GM19463 (cell line): ENCODE measurements around the gene GZMB.
"Not testable (repeated sequence)": the region's sequence is repeated elsewhere in the genome, so short reads cannot be mapped to it uniquely, and the experiment has no call there.

Experiments
- ATAC-seq: cut with Tn5 transposase; IDR thresholded peaks from one replicate; pipeline ENCODE4 v1.9.1; 2021; ENCODE audit warnings: mild to moderate bottlenecking, moderate library complexity; ENCODE audit not compliant: unreplicated experiment

Gene GZMB, protein sequence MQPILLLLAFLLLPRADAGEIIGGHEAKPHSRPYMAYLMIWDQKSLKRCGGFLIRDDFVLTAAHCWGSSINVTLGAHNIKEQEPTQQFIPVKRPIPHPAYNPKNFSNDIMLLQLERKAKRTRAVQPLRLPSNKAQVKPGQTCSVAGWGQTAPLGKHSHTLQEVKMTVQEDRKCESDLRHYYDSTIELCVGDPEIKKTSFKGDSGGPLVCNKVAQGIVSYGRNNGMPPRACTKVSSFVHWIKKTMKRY

GRCh38 chr14:24634158-24634557 is at the start of gene GZMB:
Gene GZMB (minus strand): TSS chr14:24634190. CDS start chr14:24634160, 30 bp downstream.
- no peak for ATAC-seq

GRCh38 chr14:24681056-24681455 is 47.1 kb upstream of the GZMB start:
- no peak for ATAC-seq

GRCh38 chr14:24680516-24680915 is 46.5 kb upstream of the GZMB start:
- ATAC-seq: no peak

DNA sequence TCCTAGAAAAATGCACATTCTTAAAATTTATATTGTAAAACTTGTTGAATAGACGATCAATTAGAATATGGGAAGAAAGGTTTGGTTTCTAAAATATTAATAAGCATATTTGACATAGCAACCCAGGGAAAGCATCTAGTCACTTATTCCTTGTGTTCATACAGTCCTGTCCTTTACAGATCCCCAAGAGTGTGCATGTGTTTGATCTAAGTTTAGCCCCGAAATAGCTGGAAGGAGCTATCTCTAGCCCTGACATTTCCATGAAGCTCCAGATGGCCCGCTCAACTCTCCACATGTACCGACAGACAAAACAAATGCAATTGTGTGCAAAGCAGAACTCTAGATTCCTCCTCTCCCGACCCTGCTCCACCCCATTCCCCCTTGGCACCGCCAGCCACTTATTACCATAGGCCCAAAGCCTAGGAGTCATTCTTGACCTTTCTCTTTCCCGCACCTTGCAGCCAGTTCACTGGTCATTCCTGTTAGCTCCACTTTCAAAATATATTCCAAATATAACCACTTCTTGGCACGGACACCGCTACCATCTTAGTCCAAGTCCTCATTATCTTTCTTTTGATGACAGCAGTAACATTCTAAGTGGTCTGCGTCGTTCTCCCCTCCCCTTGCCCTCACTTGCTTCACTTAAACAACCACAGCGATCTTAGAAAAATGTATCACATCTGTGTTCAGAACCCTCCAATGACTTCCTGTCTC is 45.4 kb upstream of the GZMB start:
- ATAC-seq: no peak

GRCh38 chr14:24678801-24679247 is 44.8 kb upstream of the GZMB start:
- peak; percentile 69 for ATAC-seq

- ATAC-seq: no peak
Observed at GRCh38 chr14:24677956-24678355, 44.0 kb upstream of the GZMB start.

DNA sequence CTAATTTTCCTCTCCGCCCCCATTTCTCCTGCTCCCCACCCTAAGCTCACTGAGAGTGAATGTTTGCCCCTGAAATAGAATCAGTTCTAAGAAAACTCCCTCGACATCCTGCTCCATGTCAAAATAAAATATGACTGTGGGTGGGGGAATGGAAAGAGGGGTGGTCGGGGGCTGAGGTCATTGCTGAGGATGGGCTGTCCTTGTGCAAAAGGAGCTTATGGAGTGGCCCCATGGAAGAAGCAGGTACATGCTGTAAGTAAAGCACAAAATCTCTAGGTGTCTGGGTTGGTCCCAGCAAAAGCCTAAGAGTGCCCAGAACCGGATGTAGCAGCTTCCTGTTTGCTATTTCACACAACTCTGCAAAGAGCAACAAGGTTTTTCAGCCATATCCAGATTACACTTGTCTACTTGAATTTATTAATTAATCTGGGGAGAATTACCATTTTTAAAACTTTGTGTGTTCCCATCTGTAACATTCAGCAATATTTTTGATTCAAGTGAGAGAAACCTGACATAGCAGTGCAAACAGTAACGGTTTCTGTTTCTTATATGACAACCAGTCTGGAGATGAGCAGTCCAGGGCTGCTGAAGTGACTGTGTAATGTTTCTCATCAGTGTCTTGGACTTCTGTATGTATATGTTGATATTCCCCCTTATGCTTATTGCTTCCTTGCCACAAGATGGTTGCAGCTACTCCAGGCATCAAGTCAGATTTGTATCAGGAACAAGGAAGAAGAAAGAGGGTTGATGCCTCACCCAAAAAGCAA is 40.4 kb upstream of the GZMB start:
- ATAC-seq: peak; percentile 51

GRCh38 chr14:24673534-24674203 is 39.7 kb upstream of the GZMB start:
- ATAC-seq: peak; percentile 46

DNA sequence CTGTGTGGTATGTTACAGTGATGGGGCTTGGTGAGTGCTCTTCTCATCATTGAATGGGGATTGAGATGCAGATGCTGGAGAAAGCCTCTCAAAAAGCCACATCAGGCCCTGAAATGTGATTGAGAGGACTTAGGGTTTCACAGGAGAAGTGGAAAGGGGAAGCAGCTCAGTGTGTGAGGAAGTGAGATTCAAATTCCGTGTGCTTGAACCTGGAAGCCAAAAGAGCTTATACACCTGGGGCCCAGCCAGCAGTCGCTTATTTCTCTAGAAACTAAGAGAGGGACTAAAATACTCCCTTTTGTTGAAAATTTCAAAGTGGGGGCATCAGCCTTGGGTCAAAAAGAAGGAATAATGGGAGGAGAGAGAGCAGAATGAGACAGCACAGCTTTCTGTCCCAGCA is 39.1 kb upstream of the GZMB start:
- ATAC-seq: peak; percentile 48

GRCh38 chr14:24670594-24670993 is 36.6 kb upstream of the GZMB start:
- ATAC-seq: no peak

DNA sequence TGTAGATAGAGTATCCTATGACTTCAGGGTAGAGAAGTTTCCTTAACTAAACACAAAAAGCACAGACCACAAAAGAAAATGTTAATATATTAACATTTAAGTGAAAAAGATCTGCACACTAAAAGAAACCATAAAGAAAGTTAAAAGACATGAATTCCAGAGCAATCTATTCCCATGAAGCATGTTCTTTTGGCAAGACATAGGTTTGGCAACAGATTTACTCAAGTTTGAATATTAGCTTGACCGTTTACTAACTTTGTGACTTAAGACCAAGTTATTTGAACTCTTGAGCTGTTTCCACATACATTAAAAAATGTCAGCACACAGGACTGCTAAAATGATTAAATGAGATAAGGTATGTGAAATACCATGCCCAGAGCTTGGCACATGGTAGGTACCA is 35.7 kb upstream of the GZMB start:
- ATAC-seq: no peak

DNA sequence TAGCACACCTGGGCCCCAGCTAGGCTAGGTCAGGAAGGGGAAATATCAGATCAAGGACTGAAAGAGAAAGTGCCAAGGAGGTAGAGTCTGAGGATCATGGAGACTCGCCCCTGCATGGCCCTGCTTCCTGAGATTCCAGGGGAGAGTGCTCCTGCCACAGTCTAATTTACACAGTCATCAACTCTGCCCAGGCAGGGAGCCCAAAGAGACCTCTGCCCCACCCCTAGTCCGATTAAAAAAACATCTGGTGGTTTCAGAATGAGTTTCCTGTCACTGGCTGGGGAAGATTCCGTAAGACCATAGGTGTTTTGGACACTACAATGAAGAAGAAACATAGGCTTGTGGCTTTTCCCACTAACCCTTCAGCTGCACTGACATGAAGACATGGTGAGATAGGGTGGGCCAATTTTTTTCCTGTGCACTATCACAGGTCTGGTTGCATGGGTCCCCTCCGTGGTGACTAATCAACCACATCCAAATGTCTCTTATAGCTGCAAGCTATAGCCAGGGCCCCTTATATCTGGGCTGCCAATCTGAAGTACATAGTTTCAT is 31.5 kb upstream of the GZMB start:
- ATAC-seq: peak; percentile 96

- ATAC-seq: no peak
Observed at GRCh38 chr14:24664366-24664765, 30.4 kb upstream of the GZMB start.

DNA sequence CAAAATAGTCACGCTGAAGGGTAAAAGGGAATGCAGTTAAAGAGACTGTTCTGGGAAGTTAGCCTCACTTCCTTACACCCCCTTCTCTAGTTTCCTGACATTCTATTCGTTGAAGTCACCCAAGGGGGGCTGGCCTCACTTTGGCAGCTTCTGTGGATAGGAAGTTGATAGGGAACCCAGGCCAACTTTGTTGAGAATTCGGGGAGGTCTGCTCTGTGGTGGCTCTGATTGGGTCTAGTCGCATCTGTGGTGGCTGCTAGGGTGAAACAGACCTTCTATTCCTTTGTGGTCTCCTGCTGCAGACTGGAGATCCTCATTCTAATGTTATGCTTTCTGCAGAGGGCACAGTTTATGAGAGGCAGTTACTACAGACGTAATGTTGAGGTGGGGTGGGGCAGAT is 28.8 kb upstream of the GZMB start:
- no peak for ATAC-seq

DNA sequence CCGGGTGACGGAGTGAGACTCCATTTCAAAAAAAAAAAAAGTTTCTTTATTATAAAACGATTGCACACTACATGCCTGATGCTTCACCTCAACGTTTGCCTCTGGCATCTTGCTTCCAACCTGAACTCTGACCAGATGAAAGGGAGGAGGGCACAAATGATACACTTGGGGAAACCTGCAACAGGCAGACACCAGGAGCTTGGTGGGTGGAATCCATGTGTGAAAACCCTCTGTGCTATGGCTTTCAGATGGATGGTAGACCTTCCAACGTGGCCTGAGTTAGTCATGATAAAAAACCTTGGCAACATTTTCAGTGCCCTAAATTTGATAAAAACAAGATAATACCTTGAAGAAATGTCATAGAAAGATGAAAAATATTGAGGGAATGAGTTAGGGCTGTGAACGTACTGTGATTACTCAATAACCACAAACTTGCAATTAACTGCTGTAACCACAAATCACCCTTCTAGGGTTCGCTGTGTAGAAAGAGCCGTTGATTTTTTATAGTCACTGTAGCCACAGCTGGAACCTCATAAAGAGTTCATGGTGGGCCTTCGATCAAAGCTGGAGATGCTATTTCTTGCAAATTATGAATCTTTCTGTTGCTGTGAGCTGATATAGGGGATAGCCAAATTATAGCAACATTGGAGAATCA is 26.1 kb upstream of the GZMB start:
- ATAC-seq: no peak

DNA sequence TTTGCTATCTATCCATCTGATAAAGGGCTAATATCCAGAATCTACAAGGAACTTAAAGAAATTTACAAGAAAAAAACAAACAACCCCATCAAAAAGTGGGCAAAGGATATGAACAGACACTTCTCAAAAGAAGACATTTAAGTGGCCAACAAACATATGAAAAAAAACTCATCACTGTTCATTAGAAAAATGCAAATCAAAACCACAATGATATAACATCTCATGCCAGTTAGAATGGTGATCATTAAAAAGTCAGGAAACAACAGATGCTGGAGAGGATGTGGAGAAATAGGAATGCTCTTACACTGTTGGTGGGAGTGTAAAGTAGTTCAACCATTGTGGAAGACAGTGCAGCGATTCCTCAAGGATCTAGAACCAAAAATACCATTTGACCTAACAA is 14.4 kb upstream of the GZMB start:
- not testable (repeated sequence) for ATAC-seq

DNA sequence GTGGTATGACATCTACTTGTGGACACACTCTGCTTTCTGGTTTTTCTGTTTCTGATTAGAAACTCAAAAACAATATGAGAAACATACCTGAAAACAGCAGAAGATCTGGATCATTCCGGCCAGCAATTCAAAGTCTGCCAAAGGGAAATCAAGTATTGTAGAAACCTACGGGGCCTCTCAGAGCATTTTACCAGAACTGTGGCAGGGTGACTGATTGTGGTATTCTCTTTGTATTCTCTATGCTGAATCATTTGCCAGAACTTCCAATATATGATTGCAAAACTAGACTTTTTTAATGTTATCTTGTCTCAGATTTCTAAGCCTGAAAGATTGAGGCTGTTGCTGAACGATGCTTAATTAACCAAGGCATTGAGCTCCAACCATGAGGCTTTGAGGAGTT is 5.9 kb upstream of the GZMB start:
- no peak for ATAC-seq

- ATAC-seq: no peak
Observed at GRCh38 chr14:24639270-24639669, 5.3 kb upstream of the GZMB start.

DNA sequence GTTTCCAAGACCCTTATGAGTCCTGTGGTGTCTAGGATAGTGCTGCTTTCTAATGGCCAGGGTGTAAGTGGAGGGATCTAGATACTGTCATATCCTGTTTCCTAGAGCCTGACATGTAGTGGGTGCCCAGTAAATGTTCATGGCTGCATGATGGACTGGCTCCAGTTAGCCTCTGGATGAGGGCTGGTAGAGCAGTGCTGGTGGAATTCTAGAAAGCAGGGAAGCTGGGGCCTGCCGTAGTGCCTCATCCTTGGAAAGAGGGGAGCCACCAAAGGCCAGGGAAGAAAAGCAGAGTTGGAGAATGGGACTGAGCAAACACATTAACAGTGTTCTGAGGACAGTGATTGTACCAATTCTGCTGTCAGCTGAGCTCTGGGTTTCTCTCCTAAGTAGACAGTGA is 637 bp downstream of the GZMB start:
- ATAC-seq: no peak

- no peak for ATAC-seq
Observed at GRCh38 chr14:24632761-24633160, 1.2 kb downstream of the GZMB start.
